HG02981 (cell line): Measurements from ENCODE around the gene HPS1.
"Not testable (repeated sequence)": the region's sequence is repeated elsewhere in the genome, so short reads cannot be mapped to it uniquely, and the experiment has no call there.

Source experiments
- ATAC-seq: cut with Tn5 transposase; IDR thresholded peaks from one replicate; pipeline ENCODE4 v1.9.1; 2021; ENCODE audit warnings: mild to moderate bottlenecking, moderate library complexity; ENCODE audit not compliant: unreplicated experiment

HPS1 gene

DNA sequence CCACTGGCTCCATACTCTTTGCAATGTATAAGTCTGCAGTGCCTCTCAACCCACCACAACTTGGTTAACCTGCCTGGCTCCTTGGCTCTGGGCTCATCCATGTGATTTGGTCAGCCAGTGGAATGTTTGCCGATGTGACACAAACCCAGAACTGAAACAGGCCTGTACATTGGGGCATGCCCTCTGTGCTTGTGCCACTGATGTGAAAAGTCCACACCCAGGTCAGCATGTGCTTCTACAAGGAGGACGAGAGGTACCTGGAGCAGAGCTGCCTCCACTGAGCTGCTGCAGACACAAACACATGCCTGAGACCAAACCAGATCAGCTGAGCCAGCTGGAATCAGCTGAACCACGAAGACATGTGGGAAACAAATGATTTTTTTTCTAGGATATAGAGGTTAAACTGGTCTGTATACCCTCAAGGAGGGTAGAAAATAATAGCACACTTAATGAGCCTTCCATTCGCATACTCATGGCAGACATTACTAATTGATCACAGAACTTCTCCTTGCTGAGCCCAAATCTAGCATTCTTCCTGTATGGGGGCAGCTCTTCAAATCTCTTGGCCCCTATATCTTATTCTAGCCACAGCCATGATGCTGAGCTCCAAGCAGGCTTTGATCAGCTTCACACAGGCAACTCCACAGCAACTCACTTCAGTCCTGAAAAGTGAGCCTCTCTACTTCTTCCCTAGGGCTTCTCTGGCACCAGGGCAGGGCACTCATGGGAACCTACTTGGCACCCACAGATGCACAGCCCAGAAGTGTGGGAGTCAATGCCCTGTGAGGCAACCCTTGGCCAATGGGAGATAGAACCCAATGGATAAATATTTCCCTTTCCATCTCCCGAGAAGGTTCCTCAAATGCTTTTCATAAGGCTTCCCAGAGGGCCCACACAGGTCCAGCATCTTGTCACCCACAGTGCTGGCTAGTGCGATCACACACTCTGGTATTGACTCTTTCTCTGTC, 50.4 kb downstream of the HPS1 start:
- no peak for ATAC-seq

DNA sequence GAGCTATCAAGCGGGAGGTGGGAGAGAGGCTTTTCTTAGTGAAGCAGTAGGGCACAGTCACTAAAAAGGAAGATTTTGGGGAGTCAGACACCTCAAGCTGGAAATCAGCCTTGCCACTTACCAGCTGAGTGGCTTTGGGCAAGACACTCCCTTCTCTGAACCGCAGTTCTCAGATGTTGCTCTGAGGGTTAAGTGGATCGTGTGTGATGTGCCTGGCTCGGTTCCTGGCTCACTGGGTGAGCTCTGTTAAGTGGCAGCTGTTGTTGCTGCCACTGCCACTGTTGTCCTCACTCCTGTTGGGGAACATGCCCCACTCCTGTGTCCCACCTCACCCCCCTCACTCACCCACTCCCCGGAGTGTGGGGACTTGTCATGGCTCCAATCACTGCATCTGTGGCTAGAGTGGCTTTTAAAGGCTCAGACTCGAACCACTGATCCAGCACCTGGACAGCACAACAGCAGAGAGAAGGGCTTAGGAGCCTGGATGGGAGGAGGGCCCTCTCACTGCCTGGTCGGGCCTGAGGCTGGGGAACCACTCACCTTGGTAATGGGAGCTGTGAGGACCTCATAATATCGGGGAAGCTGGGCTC, 51.8 kb downstream of the HPS1 start:
- no peak for ATAC-seq

DNA sequence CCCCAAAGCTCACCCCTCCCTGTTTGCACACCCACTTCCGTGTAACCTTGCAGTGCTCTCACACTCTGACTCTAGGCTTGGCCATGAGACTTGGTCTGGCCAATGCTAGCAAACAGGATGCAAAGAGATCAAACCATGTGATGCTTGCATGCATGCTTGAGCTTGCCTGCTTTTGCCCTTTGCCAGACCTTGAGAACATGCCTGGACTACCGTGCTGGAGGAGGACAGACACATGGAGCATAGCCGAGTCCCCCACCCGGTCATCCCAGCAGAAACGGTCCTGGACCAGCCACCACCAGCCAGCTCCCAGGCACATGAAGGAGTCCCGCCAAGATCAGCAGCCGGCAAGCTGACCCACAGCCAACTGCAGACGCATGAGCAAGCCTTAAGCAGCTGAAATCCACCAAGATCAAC, 55.1 kb downstream of the HPS1 start:
- ATAC-seq = no peak

DNA sequence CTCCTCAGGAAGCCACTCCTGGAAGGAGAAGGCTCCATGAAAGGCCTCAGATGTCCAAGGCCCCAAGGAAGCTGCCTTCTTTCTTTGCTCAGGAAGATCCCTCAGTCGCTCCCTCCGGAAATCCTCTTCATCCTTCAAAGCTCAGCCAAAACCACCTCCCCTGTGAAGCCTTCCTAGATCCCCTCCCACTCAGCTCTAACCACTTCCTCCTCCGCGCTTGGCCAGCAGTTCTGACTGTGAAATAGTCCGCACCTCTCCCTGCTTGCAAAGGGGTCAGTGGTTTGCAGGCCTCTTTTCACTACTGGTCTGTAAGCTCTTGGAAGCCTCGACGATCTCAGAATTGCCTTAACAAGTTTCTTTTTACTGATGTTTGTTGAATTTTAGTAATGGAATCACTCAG, 55.7 kb downstream of the HPS1 start:
- ATAC-seq = no peak

DNA sequence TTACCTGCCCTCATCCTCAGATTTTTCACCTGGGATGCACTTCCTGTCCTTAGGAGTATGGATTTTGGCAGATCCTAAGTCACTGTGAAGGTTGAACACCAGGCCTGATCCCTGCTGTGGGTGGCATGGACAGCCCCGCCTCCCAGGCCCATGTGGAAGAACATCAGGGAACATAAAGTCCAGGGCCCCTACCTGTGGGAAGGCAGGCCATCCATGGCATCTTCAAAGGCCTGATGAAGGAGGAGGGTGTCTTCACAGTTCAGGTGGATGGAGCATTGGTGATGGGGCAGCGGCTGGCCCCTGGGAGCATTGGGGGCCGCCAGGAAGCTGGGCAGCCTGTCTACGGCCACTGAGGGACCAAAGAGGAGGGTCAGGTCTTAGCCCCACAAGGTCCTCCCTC, 56.3 kb downstream of the HPS1 start:
- ATAC-seq = no peak

DNA sequence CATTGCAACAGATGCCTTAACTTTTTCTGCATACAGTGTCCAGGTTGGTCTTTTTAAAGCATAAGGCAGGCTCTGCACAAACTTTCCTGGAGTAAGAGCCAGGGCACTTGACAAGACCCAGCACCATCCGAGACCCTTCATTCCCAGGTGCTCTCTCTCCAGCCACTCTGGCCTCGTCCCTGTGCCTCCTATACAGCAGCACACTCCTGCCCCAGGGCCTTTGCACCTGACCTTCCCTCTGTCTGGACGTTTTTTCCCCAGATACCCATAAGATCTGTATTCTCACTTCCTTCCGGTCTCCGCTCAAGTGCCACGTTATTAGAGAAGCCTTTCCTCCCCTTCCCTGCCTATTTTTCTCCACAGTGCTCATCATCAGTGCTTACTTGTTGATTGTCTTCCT, 57.3 kb downstream of the HPS1 start:
- no peak for ATAC-seq

DNA sequence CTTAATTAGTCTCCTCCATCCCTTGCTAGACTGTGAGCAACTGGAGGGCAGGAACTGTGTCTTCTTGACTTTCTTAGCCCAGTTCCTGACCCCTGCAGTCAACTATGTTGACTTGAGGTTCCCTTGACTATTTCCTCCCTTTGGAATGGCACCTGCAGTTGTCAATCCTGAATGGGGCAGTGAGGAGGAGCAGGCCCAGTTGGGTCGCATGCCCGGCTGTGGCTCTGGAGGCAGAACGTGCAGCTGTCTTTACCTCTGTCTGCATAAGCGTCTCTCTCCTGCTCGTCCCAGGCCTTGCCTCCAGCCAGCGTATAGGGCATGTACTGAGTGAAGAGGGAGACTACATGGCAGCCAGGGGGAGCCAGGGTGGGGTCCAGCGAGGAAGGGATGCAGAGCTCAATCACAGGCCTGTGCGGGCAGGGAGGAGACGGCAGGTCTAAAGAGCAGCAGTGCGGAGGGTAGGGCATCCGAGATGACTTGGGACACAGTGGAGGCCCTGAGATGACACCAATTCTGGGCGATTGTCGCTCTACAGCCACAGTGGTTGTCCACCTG, 58.6 kb downstream of the HPS1 start:
- ATAC-seq = no peak

DNA sequence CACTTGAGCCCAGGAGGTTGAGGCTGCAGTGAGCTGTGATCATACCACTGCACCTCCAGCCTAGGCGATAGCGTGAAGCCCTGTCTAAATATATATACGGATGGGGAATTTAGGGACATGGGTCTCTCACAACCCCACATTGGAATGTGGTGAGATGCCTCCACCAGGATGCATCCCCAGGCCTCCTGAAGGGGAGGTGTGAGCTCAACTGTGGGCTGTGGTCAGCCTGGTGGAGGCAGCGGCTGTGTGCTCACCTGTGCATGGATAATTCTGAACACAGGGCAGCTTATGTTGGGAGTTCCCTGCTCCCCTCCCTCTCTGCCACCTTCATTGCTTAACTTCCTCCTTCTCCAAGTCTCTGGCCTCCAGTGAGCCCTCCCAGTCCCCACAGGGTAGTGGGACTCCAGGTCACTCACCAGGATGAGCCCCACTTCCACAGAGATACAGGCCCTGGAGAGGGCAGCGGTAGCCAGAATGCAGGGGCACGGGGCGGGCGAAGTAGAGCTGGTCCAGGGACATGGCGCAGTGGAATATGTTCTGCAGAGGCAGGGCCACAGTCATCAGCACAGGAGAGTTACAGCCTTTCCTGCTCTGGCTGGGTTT, 62.1 kb downstream of the HPS1 start:
- ATAC-seq = no peak

DNA sequence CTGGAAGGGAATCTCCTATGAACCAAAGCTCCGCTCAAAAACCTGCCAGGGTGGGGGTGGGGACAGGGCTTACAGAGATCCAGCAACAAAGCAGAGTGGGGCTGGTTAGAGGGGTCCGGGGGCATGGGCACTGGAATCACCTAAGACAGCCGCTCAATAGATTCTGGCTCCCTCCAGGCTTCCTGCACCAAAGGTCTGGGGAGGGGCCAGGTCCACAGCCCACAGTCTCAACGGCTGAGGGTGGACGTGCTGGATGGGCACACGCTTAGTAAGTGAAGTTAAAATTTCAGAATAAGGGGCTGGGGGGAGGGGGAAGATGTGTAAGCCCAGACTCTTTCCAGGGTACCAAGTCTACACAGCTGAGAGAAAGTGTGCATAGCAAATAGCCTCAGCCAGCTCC, 62.9 kb downstream of the HPS1 start:
- ATAC-seq = no peak

DNA sequence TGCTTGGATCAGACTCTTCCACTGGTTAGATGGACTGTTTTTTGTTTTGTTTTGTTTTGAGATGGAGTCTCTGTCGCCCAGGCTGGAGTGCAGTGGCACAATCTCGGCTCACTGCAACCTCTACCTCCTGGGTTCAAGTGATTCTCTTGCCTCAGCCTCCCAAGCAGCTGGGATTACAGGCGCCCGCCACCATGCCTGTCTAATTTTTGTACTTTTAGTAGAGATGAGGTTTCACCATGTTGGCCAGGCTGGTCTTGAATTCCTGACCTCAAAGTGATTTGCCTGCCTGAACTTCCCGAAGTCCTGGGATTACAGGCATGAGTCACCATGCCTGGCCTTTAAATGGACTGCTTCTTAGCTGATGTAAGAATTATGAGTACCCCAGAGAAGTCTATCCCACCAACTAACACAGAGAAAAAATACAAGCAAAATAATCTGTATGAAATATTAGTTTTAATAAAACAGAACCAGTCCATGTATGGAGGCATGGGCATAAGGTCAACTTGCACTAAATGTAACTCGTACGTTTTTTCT, 63.5 kb downstream of the HPS1 start:
- not testable (repeated sequence) for ATAC-seq

DNA sequence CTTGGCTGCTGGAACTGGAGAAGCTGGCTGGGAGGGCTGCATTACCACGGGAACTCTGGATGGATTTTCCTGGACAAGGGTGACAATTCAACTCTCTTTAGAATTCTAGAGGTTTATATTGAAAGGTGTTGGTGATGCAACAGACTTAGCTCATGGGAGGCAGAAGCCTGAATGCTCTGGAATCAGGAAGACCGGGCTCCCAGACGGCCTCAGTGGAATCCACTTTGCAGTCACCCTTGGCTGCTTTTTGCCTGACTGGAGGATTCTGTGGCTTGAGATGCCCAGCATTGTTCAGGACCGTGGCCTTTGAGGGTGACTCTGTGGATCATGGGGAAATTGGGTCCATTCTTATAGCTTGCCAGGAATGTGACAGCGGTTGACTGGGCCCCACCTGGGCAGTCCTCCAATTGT, 64.0 kb downstream of the HPS1 start:
- ATAC-seq = no peak

DNA sequence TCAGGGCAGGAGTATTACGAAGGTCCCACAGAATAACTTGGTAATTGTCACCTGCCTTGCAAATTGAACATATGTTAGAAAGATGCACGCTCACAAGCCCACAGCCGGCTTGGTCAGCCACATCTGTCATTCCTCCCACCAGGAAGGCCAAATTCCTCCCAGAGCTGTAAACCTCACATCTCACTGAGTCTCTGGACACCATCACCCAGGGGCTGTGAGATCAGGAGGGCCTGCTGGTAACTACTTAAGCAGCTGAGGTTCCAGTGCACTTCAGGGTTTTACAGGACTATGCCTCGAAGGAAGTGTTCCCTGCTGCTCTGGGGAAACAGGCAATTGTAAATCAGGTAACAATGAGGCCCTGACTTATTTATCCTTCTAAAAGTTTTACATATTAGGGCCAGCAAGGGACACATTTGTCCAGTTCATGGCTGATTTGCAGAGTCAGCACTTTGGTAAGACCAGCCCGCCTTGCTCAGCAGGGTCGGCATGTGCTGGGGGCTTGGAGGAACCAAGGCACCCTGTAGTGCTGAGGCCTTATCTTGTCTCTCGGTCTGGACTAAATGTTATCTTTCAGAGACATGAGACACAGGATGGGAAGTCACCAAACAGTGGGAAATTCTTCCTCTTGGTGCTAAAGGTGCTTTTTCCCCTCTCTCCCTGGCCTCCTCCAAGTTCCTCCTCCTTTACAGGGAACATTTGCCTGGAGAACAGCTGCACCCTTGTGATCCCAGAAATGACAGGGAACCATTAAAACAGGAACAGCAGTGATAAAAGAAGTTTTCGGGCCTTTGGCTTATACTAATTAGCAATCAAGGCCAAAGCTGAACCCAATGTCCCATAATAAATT, 66.0 kb downstream of the HPS1 start:
- no peak for ATAC-seq

DNA sequence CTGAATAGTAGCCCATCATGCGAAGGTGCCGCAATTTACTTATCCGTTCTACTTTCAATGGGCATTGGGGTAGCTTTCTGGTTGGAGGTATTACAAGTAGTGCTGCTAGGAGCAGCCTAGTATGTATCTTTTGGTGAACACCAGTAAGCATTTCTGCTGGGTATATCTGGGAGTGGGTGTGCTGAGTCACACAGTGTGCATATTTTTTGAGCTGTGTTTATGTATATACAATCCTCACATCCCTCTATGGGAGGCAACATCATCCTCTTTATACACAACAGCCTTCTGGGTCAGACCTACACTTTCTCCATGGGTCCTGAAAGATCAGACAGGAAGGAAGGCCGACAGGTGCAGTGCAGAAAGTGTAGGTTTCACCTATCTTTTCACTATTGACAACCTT, 68.0 kb downstream of the HPS1 start:
- no peak for ATAC-seq

DNA sequence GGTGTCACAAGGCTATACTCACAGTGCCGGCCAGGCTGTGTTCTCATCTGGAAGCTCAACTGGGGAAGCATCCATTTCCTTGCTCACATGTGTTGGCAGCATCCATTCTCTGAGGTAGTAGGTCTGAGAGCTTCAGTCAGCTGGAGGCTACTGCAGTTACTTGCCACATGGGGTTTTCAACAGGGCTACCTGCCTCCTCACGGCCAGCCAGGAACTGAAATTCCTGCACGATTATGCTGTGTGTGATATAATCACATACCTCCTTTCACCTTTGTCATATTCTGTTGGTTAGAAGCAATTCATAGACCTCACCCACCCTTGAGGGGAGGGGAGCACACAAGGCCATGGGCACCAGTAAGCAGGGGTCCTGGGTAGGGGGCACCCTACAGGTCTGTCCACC, 69.2 kb downstream of the HPS1 start:
- ATAC-seq = no peak

DNA sequence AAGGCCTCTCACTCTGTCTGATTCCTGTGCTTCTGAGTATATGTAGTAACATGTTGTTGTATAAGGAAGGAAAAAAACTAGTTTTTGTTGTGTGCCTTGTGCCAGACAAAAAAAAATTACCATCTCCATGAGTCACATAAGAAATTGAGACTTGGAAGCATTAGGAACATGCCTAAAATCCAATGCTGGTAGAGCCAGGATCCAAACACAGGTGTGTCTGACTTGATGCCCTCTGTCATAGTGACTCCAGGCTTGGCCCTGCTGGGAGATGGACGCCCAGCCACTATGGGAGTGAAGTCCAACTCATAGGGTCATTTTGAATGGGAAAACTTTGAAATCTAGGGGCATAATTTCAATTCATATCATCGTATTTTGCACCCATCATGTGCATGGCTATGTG, 69.7 kb downstream of the HPS1 start:
- ATAC-seq = no peak

DNA sequence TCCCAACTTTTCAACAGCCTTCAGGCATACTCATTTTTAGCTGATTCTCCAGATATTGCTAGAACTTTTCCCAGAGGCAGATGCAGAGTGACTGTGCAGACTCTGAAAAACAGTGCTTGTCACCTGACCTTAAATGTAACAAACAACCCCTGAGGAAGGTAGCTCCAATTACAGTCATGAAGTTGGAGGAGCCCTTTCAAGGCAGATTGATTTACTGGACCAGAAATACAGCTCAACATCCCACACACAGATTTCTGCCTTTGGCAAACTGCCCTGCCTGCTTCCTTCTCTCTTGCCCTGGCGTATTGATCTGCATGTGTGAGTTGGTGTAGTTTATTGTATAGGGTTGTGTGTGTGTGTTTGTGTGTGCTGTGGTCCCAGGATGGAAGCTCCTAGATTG, 70.2 kb downstream of the HPS1 start:
- no peak for ATAC-seq

DNA sequence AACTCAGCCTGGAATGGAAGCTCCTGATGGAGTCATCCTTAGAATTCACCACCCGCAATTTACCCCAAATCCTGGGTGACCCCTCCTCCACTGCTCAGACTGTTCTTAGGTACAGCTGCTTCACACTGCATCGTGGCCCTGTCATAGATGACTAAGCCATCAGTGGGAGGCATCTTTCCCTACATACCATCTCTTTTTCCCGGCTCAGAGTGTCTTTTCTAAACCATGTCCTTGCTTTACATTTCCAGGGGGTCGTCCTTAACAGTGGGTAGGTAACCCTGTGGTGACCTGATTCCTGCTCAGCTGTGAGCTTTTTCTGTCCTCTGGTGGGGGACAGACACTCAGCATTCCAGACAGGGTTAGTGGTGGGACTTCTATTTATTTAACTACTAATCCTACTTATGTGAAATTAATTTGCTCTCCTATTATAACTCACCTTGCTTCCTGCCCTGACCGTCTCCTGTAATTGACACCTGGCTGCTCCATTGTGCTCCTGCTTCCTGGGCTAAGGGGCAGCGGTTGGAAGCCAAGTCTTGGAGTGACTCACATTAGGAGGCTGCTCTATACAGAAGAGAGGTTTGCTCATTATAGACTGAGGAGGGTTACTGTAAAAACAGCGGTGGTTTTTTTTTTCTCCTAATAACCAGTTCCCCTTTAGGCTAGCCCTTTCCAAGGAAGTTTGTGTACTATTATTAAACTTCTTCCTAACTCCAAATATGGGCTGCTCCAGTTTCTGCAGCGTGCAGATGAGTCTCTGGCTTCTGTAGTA, 72.3 kb downstream of the HPS1 start:
- no peak for ATAC-seq

DNA sequence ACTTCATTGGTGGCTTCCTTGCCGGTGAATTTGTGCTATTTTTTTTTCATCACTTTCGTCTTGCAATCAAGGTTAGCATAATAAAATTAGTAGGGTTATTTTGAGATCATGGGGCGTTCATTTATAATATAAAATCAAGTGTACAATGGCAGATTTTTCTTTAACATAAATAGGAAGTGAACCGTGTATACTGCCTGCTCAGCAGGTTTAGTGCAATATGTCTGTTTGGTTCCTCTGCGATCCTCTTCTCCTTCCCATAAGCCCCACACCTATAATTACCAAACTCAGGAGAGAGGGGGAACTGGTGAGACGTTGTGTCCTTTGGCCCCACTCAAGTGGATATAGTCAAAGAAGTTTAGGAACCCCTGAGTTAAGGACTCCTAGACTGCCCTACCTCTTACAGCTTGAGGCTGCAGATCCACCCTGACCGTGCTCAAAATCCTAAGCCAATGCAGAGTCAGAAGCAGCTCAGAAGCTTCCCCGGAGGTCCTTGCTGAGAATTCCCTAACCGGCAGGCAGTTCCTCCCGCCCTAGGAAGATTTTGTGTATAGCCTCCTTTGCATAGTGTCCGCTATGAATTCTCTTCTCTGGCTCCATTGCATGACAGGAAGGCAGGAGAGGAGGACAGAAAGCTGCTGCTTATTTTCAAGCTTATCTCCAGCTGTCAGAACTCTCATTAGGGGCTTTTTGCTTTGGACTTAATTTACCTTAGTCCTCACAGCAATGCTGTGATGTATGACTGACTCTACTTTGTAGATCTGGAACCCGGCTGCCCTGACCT, 73.3 kb downstream of the HPS1 start:
- no peak for ATAC-seq
